ENCODE data around the gene ACER3.
"Not testable (repeated sequence)": the region's sequence is repeated elsewhere in the genome, so short reads cannot be mapped to it uniquely, and the experiment has no call there.

Gene ACER3

GRCh38 chr11:77038029-77038824 is 177.5 kb downstream of the ACER3 start:
- no peak for DNase-seq (ENCODE audit: low read depth)

- no peak for DNase-seq (ENCODE audit: low read depth)
Observed at GRCh38 chr11:77038825-77039326, 178.2 kb downstream of the ACER3 start.

- no peak for DNase-seq (ENCODE audit: low read depth)
Observed at GRCh38 chr11:77039491-77040400, 179.0 kb downstream of the ACER3 start.

GRCh38 chr11:77040401-77040777 is 179.7 kb downstream of the ACER3 start:
- no peak for DNase-seq (ENCODE audit: low read depth)

GRCh38 chr11:77040889-77041288 is 180.2 kb downstream of the ACER3 start:
- DNase-seq (ENCODE audit: low read depth) = no peak

GRCh38 chr11:77042111-77042726 is 181.5 kb downstream of the ACER3 start:
- no peak for DNase-seq (ENCODE audit: low read depth)

GRCh38 chr11:77044356-77044755 is 183.6 kb downstream of the ACER3 start:
- DNase-seq (ENCODE audit: low read depth) = no peak

GRCh38 chr11:77044886-77045285 is 184.2 kb downstream of the ACER3 start:
- DNase-seq (ENCODE audit: low read depth) = no peak

- peak; percentile 40 for DNase-seq (ENCODE audit: low read depth)
Observed at GRCh38 chr11:77046060-77046501, 185.4 kb downstream of the ACER3 start.

GRCh38 chr11:77047007-77047927 is 186.5 kb downstream of the ACER3 start:
- DNase-seq (ENCODE audit: low read depth) = peak; percentile 81

GRCh38 chr11:77047928-77048446 is 187.3 kb downstream of the ACER3 start:
- not testable (repeated sequence) for DNase-seq (ENCODE audit: low read depth)

GRCh38 chr11:77049026-77049425 is 188.3 kb downstream of the ACER3 start:
- no peak for DNase-seq (ENCODE audit: low read depth)

GRCh38 chr11:77051511-77051910 is 190.8 kb downstream of the ACER3 start:
- no peak for DNase-seq (ENCODE audit: low read depth)

- DNase-seq (ENCODE audit: low read depth) = no peak
Observed at GRCh38 chr11:77052518-77052917, 191.8 kb downstream of the ACER3 start.

GRCh38 chr11:77053217-77054015 is 192.7 kb downstream of the ACER3 start:
- DNase-seq (ENCODE audit: low read depth) = no peak

GRCh38 chr11:77054084-77054483 is 193.4 kb downstream of the ACER3 start:
- DNase-seq (ENCODE audit: low read depth) = no peak

GRCh38 chr11:77055101-77055561 is 194.4 kb downstream of the ACER3 start:
- DNase-seq (ENCODE audit: low read depth) = no peak

- DNase-seq (ENCODE audit: low read depth) = no peak
Observed at GRCh38 chr11:77055913-77056312, 195.2 kb downstream of the ACER3 start.

- DNase-seq (ENCODE audit: low read depth) = no peak
Observed at GRCh38 chr11:77056814-77057402, 196.2 kb downstream of the ACER3 start.

Data from activated T-cell treated with anti-CD3 and anti-CD28 coated beads for 24 hours (primary cell).